Heart left ventricle (tissue), 16 donors: Measurements from ENCODE around the gene PARD3. TPM values are rescaled to one million over a fixed set of nuclear protein-coding genes. Genes with fewer than 3 reads are reported as not detected.

Source experiments
- ATAC-seq, 4 donors: fragments of 200-7000 bp; cut with Tn5 transposase; one replicate each; pipeline ENCODE4 v1.9.1; 2020 to 2022; ENCODE audit warnings: moderate library complexity in 4 of 4, mild to moderate bottlenecking in 3 of 4, moderate number of reproducible peaks in 1 of 4
- DNase-seq, 5 donors: peaks; one replicate each; pipeline ENCODE4 v3.0.0-alpha.2; 2020
- H3K27ac ChIP-seq, 12 donors: fragments of 200-600 bp; sonication (generic) in 4 of 12; one replicate each; pipeline versions ENCODE4 v1.5.0 to v1.8.0; 2016 to 2022; ENCODE audit warnings: mild to moderate bottlenecking in 2 of 12
- H3K27me3 ChIP-seq, 9 donors: fragments of 200-600 bp; sonication (generic) in 2 of 9; one replicate each; pipeline versions ENCODE4 v1.5.1 to v1.8.0; 2016 to 2022; ENCODE audit warnings: mild to moderate bottlenecking in 3 of 9
- H3K36me3 ChIP-seq, 9 donors: fragments of 200-600 bp; sonication (generic) in 2 of 9; one replicate each; pipeline versions ENCODE4 v1.5.0 to v1.8.0; 2018 to 2022; ENCODE audit warnings: mild to moderate bottlenecking in 2 of 9
- H3K4me1 ChIP-seq, 12 donors: fragments of 200-600 bp; sonication (generic) in 4 of 12; one replicate each; pipeline versions ENCODE4 v1.5.0 to v1.8.0; 2016 to 2022; ENCODE audit warnings: mild to moderate bottlenecking in 3 of 12
- H3K4me3 ChIP-seq, 12 donors: fragments of 200-600 bp; sonication (generic) in 4 of 12; one replicate each; pipeline versions ENCODE4 v1.5.0 to v1.8.0; 2017 to 2022; ENCODE audit warnings: mild to moderate bottlenecking in 9 of 12, moderate library complexity in 4 of 12
- H3K9me3 ChIP-seq, 12 donors: fragments of 200-600 bp; sonication (generic) in 4 of 12; one replicate each; pipeline versions ENCODE4 v1.5.0 to v1.8.0; 2016 to 2022; ENCODE audit warnings: mild to moderate bottlenecking in 1 of 12
- POLR2A ChIP-seq, 2 donors: fragments of 450-650 bp; IDR thresholded peaks; one replicate each; pipeline ENCODE4 v1.6.1; 2017; ENCODE audit warnings: antibody characterized with exemption in 2 of 2, mild to moderate bottlenecking in 2 of 2, moderate library complexity in 2 of 2
- WGBS, 4 donors: extraction: QIAGEN DNeasy Blood & Tissue Kit in 2 of 4; methylation state at CpG; one replicate each; pipeline versions ENCODE4 v1.1.5 to v1.1.7; 2013 to 2018; 5-methylcytosine and 5-hydroxymethylcytosine counted together
- intact Hi-C, 10 donors: fragments of 100-400 bp; cut with DNase I; formaldehyde crosslinking; loops; one replicate each; pipeline versions ENCODE4 v1.11.1 to v1.14.2; 2022
- polyA plus RNA-seq, 2 donors: library from polyadenylated mRNA; stranded (reverse); fragments of 200-250 nt; gene quantifications; one replicate each; pipeline ENCODE4 v1.2.3, GENCODE V29; 2013
- total RNA-seq, 9 donors: library from RNA; depleted of rRNA in 2 of 9; stranded (reverse); fragments of >200 nt in 2 of 9; fragmentation: NEBNext Ultra II Directional in 3 of 9; extraction: Animal tissue kit (Norgen Biotek cat#: 25700) in 3 of 9; gene quantifications; one replicate each; pipeline versions ENCODE4 v1.1.0 to v1.2.4, GENCODE V29; 2016 to 2023
- TF ChIP-seq, protein P1 (sequence below), 12 donors: fragments of 200-600 bp; sonication (generic) in 4 of 12; IDR thresholded peaks; one replicate each; pipeline versions ENCODE4 v1.5.0 to v1.8.0; 2018 to 2022; ENCODE audit warnings: antibody characterized with exemption in 12 of 12, mild to moderate bottlenecking in 5 of 12
- donor health status: ischemic (EF 13 %, LVEDD 7.1; RV severe dilation, severe dysfunction).
- donor health status: healthy with polysubstance abuse.
- donor health status: DM: no; HTN: yes; CAD: no.
- donor health status: DM: no; HTN: no; CAD: no.
- donor health status: ischemic (EF 25% LVEDD 6.9; RV normal size, moderate dysfunction).
- donor health status: ischemic (EF 25% LVEDD 5.7; RV mildly dilated, moderate dysfunction).
- donor health status: healthy.
- donor health status: DM: yes; HTN: yes; CAD: no.
- donor health status: ischemic (EF 35%, LVEDD 5.7; RV mildly dilated, moderate dysfunction).
- donor health status: nonischemic (EF 11% LVEDD 7.7; RV severe dilation, severe dysfunction).
- donor health status: DM: yes; HTN: yes; CAD: no.
- donor health status: PGD.
- donor health status: ischemic (EF 29% LVEDD 5.4; RV normal size, mild dysfunction).
- donor health status: nonischemic (EF 23%, LVEDD 6.1; RV moderate dilation, normal function).

PARD3 gene
- total and polyA plus RNA-seq, 11 donors = 24.8 to 69.7 (median 33.1) TPM

DNA sequence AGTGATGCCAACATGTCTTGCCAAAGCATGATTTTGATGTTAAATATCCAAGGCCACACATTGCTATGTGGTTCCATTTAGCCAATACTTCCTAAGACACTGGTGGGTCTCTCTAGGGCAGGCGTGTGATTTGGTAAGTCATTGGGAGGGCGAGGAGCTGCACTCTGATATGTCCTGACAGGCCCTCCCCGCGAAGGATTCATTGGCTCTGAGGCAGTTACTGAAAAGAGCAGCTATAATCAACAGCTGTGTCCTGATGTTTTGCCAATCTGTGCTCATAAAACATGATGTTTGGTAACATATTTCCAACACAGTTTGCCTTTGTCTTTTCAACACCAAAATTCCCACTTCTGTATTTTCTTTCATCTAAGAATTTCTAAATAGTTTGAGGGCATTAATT lies 646.7 kb downstream of the PARD3 start:
- Histone ChIP-seq H3K9me3 (no peaks in the 10 kb centered on the region), H3K27me3 (no peaks in the 10 kb centered on the region), H3K4me1 (peaks cover 0 to 10% (median 0%) of the 10 kb centered on the region in 12 donors), H3K36me3 (no peaks in the 10 kb centered on the region), H3K27ac (no peak overlapping the region), H3K4me3 (no peak overlapping the region)
- WGBS, 4 donors = 75 to 88% (median 81%) methylated on average over 4 of the region's 4 CpGs
- TF ChIP-seq POLR2A (IDR thresholded peaks at IDR 0.05) = no peak
- TF ChIP-seq, protein P1, sequence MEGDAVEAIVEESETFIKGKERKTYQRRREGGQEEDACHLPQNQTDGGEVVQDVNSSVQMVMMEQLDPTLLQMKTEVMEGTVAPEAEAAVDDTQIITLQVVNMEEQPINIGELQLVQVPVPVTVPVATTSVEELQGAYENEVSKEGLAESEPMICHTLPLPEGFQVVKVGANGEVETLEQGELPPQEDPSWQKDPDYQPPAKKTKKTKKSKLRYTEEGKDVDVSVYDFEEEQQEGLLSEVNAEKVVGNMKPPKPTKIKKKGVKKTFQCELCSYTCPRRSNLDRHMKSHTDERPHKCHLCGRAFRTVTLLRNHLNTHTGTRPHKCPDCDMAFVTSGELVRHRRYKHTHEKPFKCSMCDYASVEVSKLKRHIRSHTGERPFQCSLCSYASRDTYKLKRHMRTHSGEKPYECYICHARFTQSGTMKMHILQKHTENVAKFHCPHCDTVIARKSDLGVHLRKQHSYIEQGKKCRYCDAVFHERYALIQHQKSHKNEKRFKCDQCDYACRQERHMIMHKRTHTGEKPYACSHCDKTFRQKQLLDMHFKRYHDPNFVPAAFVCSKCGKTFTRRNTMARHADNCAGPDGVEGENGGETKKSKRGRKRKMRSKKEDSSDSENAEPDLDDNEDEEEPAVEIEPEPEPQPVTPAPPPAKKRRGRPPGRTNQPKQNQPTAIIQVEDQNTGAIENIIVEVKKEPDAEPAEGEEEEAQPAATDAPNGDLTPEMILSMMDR (IDR thresholded peaks at IDR 0.05) = no peak
- DNase-seq (peak in 1 of 5 donors; percentile 38), ATAC-seq (peak in 2 of 4 donors; percentile 39 to 50)
- intact Hi-C loops = no loop called here

DNA sequence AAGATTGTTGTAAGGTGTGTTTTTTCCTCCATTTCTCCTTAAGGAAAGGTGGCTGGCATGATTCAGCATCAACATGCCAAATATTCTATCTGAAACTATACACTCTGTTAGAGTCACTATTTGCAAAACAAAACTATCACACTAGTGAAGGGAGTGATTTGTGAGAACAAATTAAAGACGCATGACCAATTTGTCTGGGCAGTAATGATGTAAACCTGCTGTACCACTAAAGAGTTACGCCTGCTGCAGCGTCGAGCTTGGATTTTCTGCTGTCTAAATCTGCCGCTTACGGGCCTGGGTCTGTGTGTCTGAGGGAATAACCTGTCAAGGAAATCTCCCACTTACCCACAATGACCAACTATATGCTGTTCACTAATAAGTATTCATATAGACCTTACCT lies 648.3 kb downstream of the PARD3 start:
- Histone ChIP-seq H3K9me3 (no peaks in the 10 kb centered on the region), H3K27ac (no peak overlapping the region), H3K36me3 (no peaks in the 10 kb centered on the region), H3K27me3 (no peaks in the 10 kb centered on the region), H3K4me1 (peaks cover 0 to 8% (median 0%) of the 10 kb centered on the region in 12 donors), H3K4me3 (no peak overlapping the region)
- intact Hi-C loops = no loop called here
- no peak for ATAC-seq
- TF ChIP-seq, protein P1 (IDR thresholded peaks at IDR 0.05) = no peak
- no peak for TF ChIP-seq POLR2A (IDR thresholded peaks at IDR 0.05)
- DNase-seq = no peak
- WGBS, 4 donors = 89 to 95% (median 90%) methylated on average over 6 of the region's 6 CpGs

DNA sequence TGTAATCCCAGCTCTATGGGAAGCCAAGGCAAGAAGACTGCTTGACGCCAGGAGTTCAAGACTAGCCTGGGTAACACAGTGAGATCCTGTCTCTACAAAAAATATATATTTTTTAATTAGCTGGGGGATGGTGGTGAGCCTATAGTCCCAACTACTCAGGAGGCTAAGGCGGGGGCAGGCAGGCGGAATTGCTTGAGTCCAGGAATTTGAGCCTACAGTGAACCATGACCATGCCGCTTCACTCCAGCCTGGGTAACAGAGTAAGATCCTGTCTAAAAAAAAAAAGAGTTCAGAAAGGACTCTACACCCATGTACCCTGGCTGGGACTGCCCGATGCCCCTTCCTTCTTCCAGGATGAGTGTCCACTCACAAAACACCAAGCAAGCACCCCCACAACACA lies 648.7 kb downstream of the PARD3 start:
- no peak overlapping the region for H3K4me3 ChIP-seq
- peaks cover 0 to 8% (median 0%) of the 10 kb centered on the region in 12 donors for H3K4me1 ChIP-seq
- no peak for ATAC-seq
- no peaks in the 10 kb centered on the region for H3K36me3 ChIP-seq
- WGBS, 4 donors = 92 to 98% (median 98%) methylated on average over 5 of the region's 5 CpGs
- H3K27me3 ChIP-seq = no peaks in the 10 kb centered on the region
- no peak overlapping the region for H3K27ac ChIP-seq
- intact Hi-C loops = no loop called here
- TF ChIP-seq, protein P1 (IDR thresholded peaks at IDR 0.05) = no peak
- no peak for TF ChIP-seq POLR2A (IDR thresholded peaks at IDR 0.05)
- no peaks in the 10 kb centered on the region for H3K9me3 ChIP-seq
- DNase-seq = no peak

DNA sequence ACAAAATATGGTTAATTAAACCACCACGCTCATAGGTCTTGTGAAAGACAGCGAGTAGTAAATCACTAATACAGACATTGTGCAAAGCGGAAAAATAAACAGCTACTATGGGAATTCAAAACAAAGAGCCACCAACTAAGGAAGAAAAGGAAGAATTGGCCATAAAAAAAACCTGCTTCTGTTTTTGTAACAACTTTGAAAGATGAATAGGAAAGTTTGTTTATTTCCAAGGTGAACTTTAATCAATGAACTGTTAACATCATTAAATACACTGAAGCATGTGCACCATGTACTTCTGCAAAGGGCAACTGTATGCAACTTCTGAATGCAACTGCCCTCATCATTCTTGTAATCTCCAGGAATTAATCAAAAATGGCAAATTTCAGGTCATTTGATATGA lies 651.1 kb downstream of the PARD3 start:
- H3K4me3 ChIP-seq = no peak overlapping the region
- H3K27ac ChIP-seq = no peak overlapping the region
- WGBS, 4 donors = 77 to 98% (median 89%) methylated on average over 3 of the region's 3 CpGs
- DNase-seq (no peak), ATAC-seq (no peak)
- H3K36me3 ChIP-seq = no peaks in the 10 kb centered on the region
- no peaks in the 10 kb centered on the region for H3K27me3 ChIP-seq
- intact Hi-C loops = no loop called here
- H3K9me3 ChIP-seq = no peaks in the 10 kb centered on the region
- TF ChIP-seq, protein P1 (IDR thresholded peaks at IDR 0.05) = no peak
- no peak for TF ChIP-seq POLR2A (IDR thresholded peaks at IDR 0.05)
- peaks cover 0 to 5% (median 0%) of the 10 kb centered on the region in 12 donors for H3K4me1 ChIP-seq
